ENCODE measurements around the gene LRP4.
A peak's percentile ranks its signal among the peaks of the same experiment; 100 is the strongest.

LRP4 gene

DNA sequence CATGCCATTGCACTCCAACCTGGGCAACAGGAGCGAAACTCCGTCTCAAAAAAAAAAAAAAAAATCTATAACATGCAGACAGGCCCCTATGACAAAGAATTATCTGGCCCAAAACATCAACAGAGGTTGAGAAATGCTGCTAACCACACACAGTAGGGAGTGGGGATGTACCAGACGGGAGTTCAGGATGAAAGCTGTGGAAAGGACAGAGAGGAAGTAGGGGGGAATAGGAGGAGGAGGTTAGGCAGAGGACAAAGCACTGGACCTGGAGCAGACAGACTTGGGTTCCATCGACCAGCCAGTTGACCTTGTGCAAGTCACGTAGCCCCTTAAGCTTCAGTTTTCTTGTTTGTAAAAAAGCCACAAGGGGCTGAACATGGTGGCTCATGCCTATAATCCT, 12.5 kb downstream of the LRP4 start:
- H3K27ac ChIP-seq (ENCODE audit: extremely low read depth, low read depth, low read length): no peak overlapping the region
- no peaks in the 10 kb centered on the region; a peak in 1 of 3 replicates for H3K36me3 ChIP-seq (ENCODE audit: control insufficient read depth in 2 of 2, insufficient read depth in 1 of 2, low read length in 2 of 2)
- H3K4me3 ChIP-seq (ENCODE audit: low read depth, low read length): no peak overlapping the region
- no peaks in the 10 kb centered on the region for H3K9me3 ChIP-seq (ENCODE audit: control insufficient read depth, insufficient read depth, low read depth, low read length)
- TF ChIP-seq ZBTB6 (tag by site-specific recombination; IDR thresholded peaks at IDR 0.05) (no peak), ZNF248 (tag by site-specific recombination; IDR thresholded peaks at IDR 0.05) (no peak), ZNF416 (tag by site-specific recombination; IDR thresholded peaks at IDR 0.05) (no peak), ZNF521 (tag by site-specific recombination; IDR thresholded peaks at IDR 0.05) (no peak), KLF9 (tag by site-specific recombination; IDR thresholded peaks at IDR 0.05; ENCODE audit: low read depth) (no peak), ZNF529 (tag by site-specific recombination; IDR thresholded peaks at IDR 0.05; ENCODE audit: insufficient replicate concordance) (no peak), ZFHX2 (tag by site-specific recombination; conservative IDR thresholded peaks at IDR 0.05) (no peak), ZBTB8A (tag by site-specific recombination; IDR thresholded peaks at IDR 0.05) (no peak), ZBTB20 (tag by site-specific recombination; IDR thresholded peaks at IDR 0.05) (no peak), ZNF311 (tag by site-specific recombination; IDR thresholded peaks at IDR 0.05; ENCODE audit: borderline replicate concordance) (no peak), ZNF155 (tag by site-specific recombination; IDR thresholded peaks at IDR 0.05) (no peak), ZBTB44 (tag by site-specific recombination; IDR thresholded peaks at IDR 0.05) (no peak), MYNN (tag by site-specific recombination; IDR thresholded peaks at IDR 0.05; ENCODE audit: borderline replicate concordance) (no peak), ZNF692 (tag by site-specific recombination; IDR thresholded peaks at IDR 0.05) (no peak)
- TF ChIP-seq, protein P1, sequence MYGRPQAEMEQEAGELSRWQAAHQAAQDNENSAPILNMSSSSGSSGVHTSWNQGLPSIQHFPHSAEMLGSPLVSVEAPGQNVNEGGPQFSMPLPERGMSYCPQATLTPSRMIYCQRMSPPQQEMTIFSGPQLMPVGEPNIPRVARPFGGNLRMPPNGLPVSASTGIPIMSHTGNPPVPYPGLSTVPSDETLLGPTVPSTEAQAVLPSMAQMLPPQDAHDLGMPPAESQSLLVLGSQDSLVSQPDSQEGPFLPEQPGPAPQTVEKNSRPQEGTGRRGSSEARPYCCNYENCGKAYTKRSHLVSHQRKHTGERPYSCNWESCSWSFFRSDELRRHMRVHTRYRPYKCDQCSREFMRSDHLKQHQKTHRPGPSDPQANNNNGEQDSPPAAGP (tag by site-specific recombination; IDR thresholded peaks at IDR 0.05): no peak
- H3K4me1 ChIP-seq (ENCODE audit: control insufficient read depth, insufficient read depth, low read length): 0 out of 2 replicates have a peak, but pooled peaks cover 4% of the 10 kb centered on the region
- ChIA-PET POLR2A (interaction anchor here (0.7 to 1.3 kb wide), 2 partner anchors 11 to 66 kb away, joined by 3 to 5 read pairs; no protein-coding TSS in a partner anchor), CTCF (interaction anchor here (0.9 to 2.4 kb wide), 3 partner anchors 11 to 253 kb away, joined by 4 to 11 read pairs (median 5); no protein-coding TSS in a partner anchor)

- Histone ChIP-seq H3K9me3 (ENCODE audit: control insufficient read depth, insufficient read depth, low read depth, low read length) (no peaks in the 10 kb centered on the region), H3K4me1 (ENCODE audit: control insufficient read depth, insufficient read depth, low read length) (0 out of 2 replicates have a peak, but pooled peaks cover 4% of the 10 kb centered on the region), H3K36me3 (ENCODE audit: control insufficient read depth in 2 of 2, insufficient read depth in 1 of 2, low read length in 2 of 2) (peaks cover 0 to 14% of the 10 kb centered on the region in 2 experiments; a peak in 2 of 3 replicates), H3K4me3 (ENCODE audit: low read depth, low read length) (no peak overlapping the region), H3K27ac (ENCODE audit: extremely low read depth, low read depth, low read length) (no peak overlapping the region)
- CTCF ChIA-PET: no interaction called here
- POLR2A ChIA-PET: no interaction called here
- TF ChIP-seq ZNF776 (tag by site-specific recombination; IDR thresholded peaks at IDR 0.05; ENCODE audit: borderline replicate concordance) (no peak), ZIC2 (tag by site-specific recombination; IDR thresholded peaks at IDR 0.05) (peak; percentile 88)
These were observed 14.5 kb downstream of the LRP4 start for GRCh38 chr11:46903846-46904245.

Data from HEK293 (cell line).